SK-N-SH (cell line): ENCODE data around the gene CLMN. TPM values are rescaled to one million over a fixed set of nuclear protein-coding genes. Genes with fewer than 3 reads are reported as not detected.

Experiments
- CTCF ChIA-PET: fragments of 300-600, 350-600 bp; formaldehyde crosslinking; extraction: SDS; loops from one replicate; lab custom pipeline; 2021; lab: Yijun Ruan, JAX
- POLR2A ChIA-PET: fragments of 350-600 bp; sonication (Branson Sonifier 250); formaldehyde crosslinking; extraction: SDS; loops from one replicate; lab custom pipeline; 2020; ENCODE audit warnings: antibody characterized with exemption, inconsistent platforms; lab: Yijun Ruan, JAX
- DNase-seq: peaks from one replicate; pipeline ENCODE4 v3.0.0; 2012
- H2AFZ ChIP-seq: fragments of 200-600 bp; sonication (generic); 2 replicates; pipeline ENCODE4 v1.8.1; 2016; ENCODE audit warnings: antibody characterized with exemption, mild to moderate bottlenecking, low read depth
- H3F3A ChIP-seq: fragments of 200-600 bp; sonication (generic); replicated peaks from 2 replicates; pipeline ENCODE3; 2016; ENCODE audit warnings: antibody characterized with exemption, mild to moderate bottlenecking; ENCODE audit not compliant: insufficient read depth
- H3K27ac ChIP-seq, 2 experiments: fragments of 200-500 bp in 1 of 2; fragments of 200-600 bp in 1 of 2; sonication (Bioruptor generic) in 1 of 2; sonication (generic), shearing (Covaris generic) in 1 of 2; 2 replicates each; pipeline versions ENCODE4 v1.5.1 to v1.6.1; 2014 to 2016; ENCODE audit warnings: low read depth in 2 of 2, inconsistent platforms in 1 of 2, low read length in 1 of 2, mild to moderate bottlenecking in 1 of 2, mixed read lengths in 1 of 2
- H3K27me3 ChIP-seq: fragments of 200-600 bp; sonication (generic), shearing (Covaris generic); 2 replicates; pipeline ENCODE4 v1.6.1; 2016; ENCODE audit warnings: mixed run types; ENCODE audit not compliant: insufficient read depth
- H3K36me3 ChIP-seq, 2 experiments: fragments of 200-500 bp in 1 of 2; fragments of 200-600 bp in 1 of 2; sonication (Bioruptor generic) in 1 of 2; sonication (generic) in 1 of 2; replicated peaks in 1 of 2; 2 replicates each; pipeline versions ENCODE3 to v1.5.1; 2014 to 2016; ENCODE audit warnings: low read length in 1 of 2, mild to moderate bottlenecking in 1 of 2; ENCODE audit not compliant: insufficient read depth in 2 of 2, control insufficient read depth in 1 of 2
- H3K4me1 ChIP-seq, 2 experiments: fragments of 200-500 bp in 1 of 2; fragments of 200-600 bp in 1 of 2; sonication (Bioruptor generic) in 1 of 2; sonication (generic), shearing (Covaris generic) in 1 of 2; 2 replicates each; pipeline versions ENCODE4 v1.5.1 to v1.6.1; 2014 to 2016; ENCODE audit warnings: low read depth in 1 of 2, low read length in 1 of 2, mixed run types in 1 of 2; ENCODE audit not compliant: insufficient read depth in 2 of 2, control insufficient read depth in 1 of 2
- H3K4me2 ChIP-seq: fragments of 200-600 bp; sonication (generic), shearing (Covaris generic); 2 replicates; pipeline ENCODE4 v1.6.1; 2017; ENCODE audit warnings: mixed run types
- H3K4me3 ChIP-seq, 2 experiments: fragments of 200-500 bp in 1 of 2; fragments of 200-600 bp in 1 of 2; sonication (Bioruptor generic) in 1 of 2; sonication (generic), shearing (Covaris generic) in 1 of 2; 2 replicates each; pipeline versions ENCODE4 v1.5.1 to v1.8.1; 2014 to 2016; ENCODE audit warnings: low read depth in 2 of 2, inconsistent platforms in 1 of 2, low read length in 1 of 2, mild to moderate bottlenecking in 1 of 2, mixed read lengths in 1 of 2, moderate library complexity in 1 of 2
- H3K79me2 ChIP-seq: fragments of 200-600 bp; sonication (generic); 2 replicates; pipeline ENCODE4 v1.8.1; 2017; ENCODE audit warnings: mild to moderate bottlenecking; ENCODE audit not compliant: insufficient read depth
- H3K9ac ChIP-seq: fragments of 200-600 bp; sonication (generic); 2 replicates; pipeline ENCODE4 v1.6.1; 2017; ENCODE audit warnings: mixed run types
- H3K9me2 ChIP-seq: fragments of 200-600 bp; sonication (generic); 2 replicates; pipeline ENCODE4 v1.6.1; 2017; ENCODE audit warnings: mixed run types
- H3K9me3 ChIP-seq: fragments of 200-600 bp; sonication (generic); 2 replicates; pipeline ENCODE4 v1.6.1; 2017; ENCODE audit warnings: mixed run types, mild to moderate bottlenecking, moderate library complexity
- H4K20me1 ChIP-seq: fragments of 200-600 bp; sonication (generic); 2 replicates; pipeline ENCODE4 v1.6.1; 2017; ENCODE audit warnings: mild to moderate bottlenecking, mixed run types; ENCODE audit not compliant: insufficient read depth
- CTCF ChIP-seq: fragments of 200-600 bp; sonication (generic); IDR thresholded peaks from 2 replicates; pipeline ENCODE4 v1.6.1; 2017; ENCODE audit warnings: antibody characterized with exemption, mild to moderate bottlenecking, moderate library complexity
- EZH2phosphoT487 ChIP-seq: fragments of 200-600 bp; sonication (generic); IDR thresholded peaks from 2 replicates; pipeline ENCODE4 v1.6.1; 2017; ENCODE audit warnings: low read depth, mixed run types, mild to moderate bottlenecking, antibody characterized with exemption, moderate library complexity, borderline replicate concordance
- FOSL2 ChIP-seq: IDR thresholded peaks from 2 replicates; pipeline ENCODE4 v1.4.0; 2012; ENCODE audit warnings: low read depth, mild to moderate bottlenecking, moderate library complexity, borderline replicate concordance
- FOXJ3 ChIP-seq: sonication (generic); formaldehyde crosslinking; IDR thresholded peaks from 2 replicates; pipeline ENCODE4 v1.5.1; 2020; ENCODE audit warnings: mild to moderate bottlenecking, missing genetic modification reagents
- MAX ChIP-seq: IDR thresholded peaks from 2 replicates; pipeline ENCODE4 v1.4.0; 2012; ENCODE audit warnings: low read depth
- MEF2A ChIP-seq: IDR thresholded peaks from 2 replicates; pipeline ENCODE4 v1.4.0; 2012; ENCODE audit warnings: low read depth, borderline replicate concordance
- NRF1 ChIP-seq: IDR thresholded peaks from 2 replicates; pipeline ENCODE4 v1.6.1; 2012; ENCODE audit warnings: low read depth, mild to moderate bottlenecking, low read length
- PBX3 ChIP-seq: IDR thresholded peaks from 2 replicates; pipeline ENCODE4; 2012
- REST ChIP-seq: IDR thresholded peaks from 2 replicates; pipeline ENCODE4 v1.6.1; 2012; ENCODE audit warnings: mild to moderate bottlenecking, low read depth, low read length, moderate library complexity
- RFX5 ChIP-seq: IDR thresholded peaks from 2 replicates; pipeline ENCODE4 v1.6.1; 2012; ENCODE audit warnings: mild to moderate bottlenecking, improper control_type of control experiment, low read length
- WGBS: methylation state at CpG from one replicate; pipeline ENCODE4 v1.1.6; 2017; ENCODE audit warnings: low lambda C conversion rate; 5-methylcytosine and 5-hydroxymethylcytosine counted together
- polyA plus RNA-seq, 3 experiments: library from polyadenylated mRNA; depleted of rRNA; stranded (reverse); fragments of >200 nt; gene quantifications; 2 replicates each; pipeline ENCODE4 v1.2.3, GENCODE V29; 2012
- TF ChIP-seq, protein P1 (sequence below): fragments of 150-350 bp; IDR thresholded peaks from 2 replicates; pipeline ENCODE4 v1.6.1; 2016; ENCODE audit warnings: mild to moderate bottlenecking, low read depth, low read length
- TF ChIP-seq, protein P2 (sequence below): fragments of 150-350 bp; IDR thresholded peaks from 2 replicates; pipeline ENCODE4 v1.6.1; 2017; ENCODE audit warnings: antibody characterized with exemption, low read length, low read depth, borderline replicate concordance

The CLMN gene
- polyA plus RNA-seq, 1 of the 3 experiments (the other 2 are of a cell fraction) = 1.4 TPM

DNA sequence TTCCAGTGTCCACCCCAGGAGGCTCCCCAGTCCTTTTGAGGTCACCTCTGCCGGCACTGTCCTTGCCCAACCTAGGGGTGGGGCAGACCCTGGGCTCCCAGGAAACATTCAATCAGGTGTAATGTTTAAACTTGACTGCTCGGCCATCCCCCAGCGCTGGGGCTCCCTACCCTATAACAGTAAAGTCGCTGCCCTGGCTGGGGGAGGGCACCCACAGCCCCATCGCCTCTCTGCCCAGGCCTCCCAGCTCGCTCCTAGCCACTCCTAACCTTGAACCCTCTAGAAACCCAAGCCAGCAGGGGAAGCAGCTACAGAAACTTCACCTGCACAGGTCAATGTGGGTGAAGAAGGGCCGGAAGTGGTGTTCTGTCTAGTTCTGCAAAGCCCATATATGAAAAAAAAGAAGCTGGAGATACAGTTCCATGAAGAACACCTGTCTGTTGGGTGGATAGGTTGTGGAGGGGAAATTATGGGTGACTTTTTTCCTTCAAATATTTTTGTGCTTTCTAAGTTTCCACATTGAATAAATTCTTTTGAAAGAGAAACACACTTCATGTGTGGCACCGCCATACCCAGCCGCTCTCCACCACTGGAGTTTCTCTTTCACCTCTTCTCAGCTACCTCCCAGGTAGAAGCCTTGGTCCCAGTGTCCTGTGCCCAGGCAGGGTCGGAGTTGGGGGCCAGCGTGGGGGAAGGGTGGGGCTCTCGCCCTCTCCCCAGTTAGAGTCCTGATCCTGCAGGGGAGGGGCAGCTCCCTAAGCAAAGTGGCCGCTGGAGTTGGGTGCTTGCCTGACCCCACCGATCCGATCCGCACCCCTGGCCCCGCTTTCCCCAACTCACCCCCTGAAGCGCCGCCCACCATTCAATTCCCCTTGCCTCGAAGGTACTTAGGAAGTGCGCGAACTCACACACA is 1.1 kb downstream of the CLMN start:
- H3K4me2 ChIP-seq = peak overlapping the region; percentile 99
- H3K4me1 ChIP-seq = peaks cover 11 to 26% of the 10 kb centered on the region in 2 experiments; a peak in 2 of 4 replicates
- H3K79me2 ChIP-seq = no peaks in the 10 kb centered on the region
- TF ChIP-seq PBX3 (no peak), CTCF (no peak), EZH2phosphoT487 (no peak), MAX (no peak), NRF1 (no peak), RFX5 (no peak)
- TF ChIP-seq, protein P1, sequence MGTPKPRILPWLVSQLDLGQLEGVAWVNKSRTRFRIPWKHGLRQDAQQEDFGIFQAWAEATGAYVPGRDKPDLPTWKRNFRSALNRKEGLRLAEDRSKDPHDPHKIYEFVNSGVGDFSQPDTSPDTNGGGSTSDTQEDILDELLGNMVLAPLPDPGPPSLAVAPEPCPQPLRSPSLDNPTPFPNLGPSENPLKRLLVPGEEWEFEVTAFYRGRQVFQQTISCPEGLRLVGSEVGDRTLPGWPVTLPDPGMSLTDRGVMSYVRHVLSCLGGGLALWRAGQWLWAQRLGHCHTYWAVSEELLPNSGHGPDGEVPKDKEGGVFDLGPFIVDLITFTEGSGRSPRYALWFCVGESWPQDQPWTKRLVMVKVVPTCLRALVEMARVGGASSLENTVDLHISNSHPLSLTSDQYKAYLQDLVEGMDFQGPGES = no peak
- H3F3A ChIP-seq = peaks cover 7% of the 10 kb centered on the region
- peak overlapping the region; percentile 65; the same call in 1 of the 2 replicates for H3K9ac ChIP-seq
- no peaks in the 10 kb centered on the region for H4K20me1 ChIP-seq
- H3K9me3 ChIP-seq = no peaks in the 10 kb centered on the region
- DNase-seq = no peak
- CTCF ChIA-PET = interaction anchor here (0.8 to 1.5 kb wide), 8 partner anchors 18 to 630 kb away, joined by 3 to 4 read pairs (median 3); no protein-coding TSS in a partner anchor
- POLR2A ChIA-PET = no interaction called here
- peak overlapping the region; percentile 75 to 97 for H3K4me3 ChIP-seq
- peak overlapping the region; percentile 93; the same call in 1 of the 2 replicates for H2AFZ ChIP-seq
- no peaks in the 10 kb centered on the region for H3K27me3 ChIP-seq
- no peaks in the 10 kb centered on the region for H3K9me2 ChIP-seq
- H3K36me3 ChIP-seq = no peaks in the 10 kb centered on the region
- WGBS = 32% methylated on average over 16 of the region's 22 CpGs
- no peak overlapping the region for H3K27ac ChIP-seq

GRCh38 chr14:95317817-95318343 is 1.8 kb downstream of the CLMN start:
- H3K4me3 ChIP-seq = no peak overlapping the region
- no peak for TF ChIP-seq MEF2A
- no peak for TF ChIP-seq FOSL2
- no peak for TF ChIP-seq FOXJ3 (CRISPR knock-in tag)
- TF ChIP-seq, protein P2, sequence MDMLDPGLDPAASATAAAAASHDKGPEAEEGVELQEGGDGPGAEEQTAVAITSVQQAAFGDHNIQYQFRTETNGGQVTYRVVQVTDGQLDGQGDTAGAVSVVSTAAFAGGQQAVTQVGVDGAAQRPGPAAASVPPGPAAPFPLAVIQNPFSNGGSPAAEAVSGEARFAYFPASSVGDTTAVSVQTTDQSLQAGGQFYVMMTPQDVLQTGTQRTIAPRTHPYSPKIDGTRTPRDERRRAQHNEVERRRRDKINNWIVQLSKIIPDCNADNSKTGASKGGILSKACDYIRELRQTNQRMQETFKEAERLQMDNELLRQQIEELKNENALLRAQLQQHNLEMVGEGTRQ = no peak
- no peak for TF ChIP-seq REST
- no peak for TF ChIP-seq MAX

More at GRCh38 chr14:95317817-95318343, 1.8 kb downstream of the CLMN start:
- ChIA-PET CTCF (interaction anchor here (0.8 to 1.2 kb wide), 2 partner anchors 70 to 629 kb away, joined by 3 to 4 read pairs; no protein-coding TSS in a partner anchor), POLR2A (no interaction called here)
- H3K9ac ChIP-seq = no peak overlapping the region
- no peaks in the 10 kb centered on the region for H3K36me3 ChIP-seq
- no peaks in the 10 kb centered on the region for H3K9me3 ChIP-seq
- peaks cover 11 to 26% of the 10 kb centered on the region in 2 experiments; a peak in 2 of 4 replicates for H3K4me1 ChIP-seq
- H3K27me3 ChIP-seq = no peaks in the 10 kb centered on the region
- peaks cover 7% of the 10 kb centered on the region for H3F3A ChIP-seq
- H3K79me2 ChIP-seq = no peaks in the 10 kb centered on the region
- H3K27ac ChIP-seq = no peak overlapping the region
- DNase-seq = no peak
- no peaks in the 10 kb centered on the region for H4K20me1 ChIP-seq
- no peaks in the 10 kb centered on the region for H3K9me2 ChIP-seq
- H3K4me2 ChIP-seq = no peak overlapping the region
- no peak overlapping the region for H2AFZ ChIP-seq
- WGBS = 91% methylated on average over 3 of the region's 3 CpGs
